HCT116 (cell line): ENCODE data around the gene MINK1. TPM values are rescaled to one million over a fixed set of nuclear protein-coding genes. Genes with fewer than 3 reads are reported as not detected.
"Not testable (repeated sequence)": the region's sequence is repeated elsewhere in the genome, so short reads cannot be mapped to it uniquely, and the experiment has no call there.

Experiments used
- ATAC-seq: fragments of 200-7000 bp; cut with Tn5 transposase; 2 replicates; pipeline ENCODE4 v1.9.1; 2020; ENCODE audit warnings: mild to moderate bottlenecking, moderate library complexity
- BruUV-seq: library from RNA; stranded (reverse); fragments of 400-500 nt; replicated peaks from 2 replicates; lab custom pipeline; 2021; lab: Mats Ljungman, UMichigan
- CTCF ChIA-PET: fragments of 300-600 bp; sonication (Branson Sonifier 250); formaldehyde crosslinking; loops from one replicate; lab custom pipeline; 2021; ENCODE audit warnings: antibody characterized with exemption; lab: Charles Lee
- POLR2A ChIA-PET: fragments of 300-600, 350-600 bp; sonication (Branson Sonifier 250); formaldehyde crosslinking; loops from one replicate; lab custom pipeline; 2021; ENCODE audit warnings: antibody characterized with exemption; lab: Charles Lee
- RAD21 ChIA-PET, 2 experiments: fragments of 300-600 bp; sonication (Branson Sonifier 250); formaldehyde crosslinking; loops; one replicate each; lab custom pipeline; 2023; ENCODE audit warnings: low total read pairs in 2 of 2; ENCODE audit not compliant: uncharacterized antibody in 2 of 2, unreplicated experiment in 2 of 2, low non-redundant PET in 1 of 2; lab: Charles Lee
- DNase-seq: peaks from one replicate; pipeline ENCODE4 v3.0.0-alpha.2; 2010; ENCODE audit warnings: low read depth, low spot score
- H2AFZ ChIP-seq: fragments of 200-600 bp; shearing (Covaris generic), sonication (generic); 2 replicates; pipeline ENCODE4 v1.6.1; 2017; ENCODE audit warnings: low read depth, mixed run types, mixed read lengths, antibody characterized with exemption, low read length; ENCODE audit not compliant: poor library complexity, severe bottlenecking
- H3K27ac ChIP-seq: 2 replicates; pipeline ENCODE4 v1.5.1; 2012; ENCODE audit warnings: low read depth, low read length
- H3K27me3 ChIP-seq: fragments of 200-600 bp; sonication (generic); 2 replicates; pipeline ENCODE4 v1.6.1; 2016; ENCODE audit warnings: mixed run types, low read length, mixed read lengths; ENCODE audit not compliant: insufficient read depth
- H3K36me3 ChIP-seq, 2 experiments: fragments of 200-500 bp in 1 of 2; fragments of 200-600 bp in 1 of 2; sonication (Bioruptor generic) in 1 of 2; sonication (generic) in 1 of 2; 2 replicates each; pipeline versions ENCODE4 v1.5.1 to v1.6.1; 2014 to 2016; ENCODE audit warnings: low read length in 2 of 2, inconsistent platforms in 1 of 2, mixed read lengths in 1 of 2, mixed run types in 1 of 2; ENCODE audit not compliant: insufficient read depth in 2 of 2, control insufficient read depth in 1 of 2
- H3K4me1 ChIP-seq, 2 experiments: fragments of 200-600 bp in 1 of 2; sonication (generic) in 1 of 2; 2 replicates each; pipeline versions ENCODE4 v1.5.1 to v1.6.1; 2012 to 2017; ENCODE audit warnings: low read length in 2 of 2, inconsistent platforms in 1 of 2, mild to moderate bottlenecking in 1 of 2, mixed read lengths in 1 of 2, mixed run types in 1 of 2, moderate library complexity in 1 of 2; ENCODE audit not compliant: insufficient read depth in 2 of 2, control insufficient read depth in 1 of 2
- H3K4me2 ChIP-seq: fragments of 200-600 bp; sonication (generic); 2 replicates; pipeline ENCODE4 v1.6.1; 2017; ENCODE audit warnings: mixed run types, low read length, mixed read lengths
- H3K4me3 ChIP-seq, 2 experiments: fragments of 200-600 bp in 1 of 2; sonication (generic) in 1 of 2; replicated peaks in 1 of 2; 2 replicates each; pipeline ENCODE4 v1.5.1; 2011 to 2016; ENCODE audit warnings: low read length in 2 of 2, control low read depth in 1 of 2, low read depth in 1 of 2, mild to moderate bottlenecking in 1 of 2, mixed read lengths in 1 of 2, mixed run types in 1 of 2
- H3K79me2 ChIP-seq: fragments of 200-600 bp; sonication (generic); 2 replicates; pipeline ENCODE4 v1.6.1; 2017; ENCODE audit warnings: mild to moderate bottlenecking, mixed run types, low read length, moderate library complexity, mixed read lengths; ENCODE audit not compliant: insufficient read depth
- H3K9ac ChIP-seq: fragments of 200-600 bp; sonication (generic); 2 replicates; pipeline ENCODE4 v1.6.1; 2016; ENCODE audit warnings: low read length, mixed read lengths
- H3K9me2 ChIP-seq: fragments of 200-600 bp; sonication (generic), shearing (Covaris generic); 2 replicates; pipeline ENCODE4 v1.6.1; 2017; ENCODE audit warnings: mixed run types, mild to moderate bottlenecking, moderate library complexity; ENCODE audit not compliant: insufficient read depth
- H3K9me3 ChIP-seq, 2 experiments: fragments of 200-500 bp in 1 of 2; fragments of 200-600 bp in 1 of 2; sonication (Bioruptor generic) in 1 of 2; sonication (generic) in 1 of 2; 2 replicates each; pipeline ENCODE4 v1.6.1; 2014 to 2017; ENCODE audit warnings: low read length in 2 of 2, mixed read lengths in 2 of 2, inconsistent platforms in 1 of 2, low read depth in 1 of 2, mild to moderate bottlenecking in 1 of 2, mixed run types in 1 of 2, moderate library complexity in 1 of 2; ENCODE audit not compliant: control insufficient read depth in 1 of 2, insufficient read depth in 1 of 2
- H4K20me1 ChIP-seq: fragments of 200-600 bp; sonication (generic), shearing (Covaris generic); 2 replicates; pipeline ENCODE4 v1.6.1; 2017; ENCODE audit warnings: mixed run types, mild to moderate bottlenecking, moderate library complexity; ENCODE audit not compliant: insufficient read depth
- CTCF ChIP-seq, 3 experiments: fragments of 200-600 bp in 1 of 3; sonication (generic) in 1 of 3; IDR thresholded peaks in 2 of 3; conservative IDR thresholded peaks in 1 of 3; 2 replicates each; pipeline ENCODE4 v1.5.1; 2012 to 2017; ENCODE audit warnings: low read depth in 2 of 3, low read length in 2 of 3, antibody characterized with exemption in 1 of 3, borderline replicate concordance in 1 of 3, control low read depth in 1 of 3, mild to moderate bottlenecking in 1 of 3, mixed read lengths in 1 of 3, mixed run types in 1 of 3, moderate library complexity in 1 of 3; ENCODE audit not compliant: insufficient read depth in 1 of 3
- EZH2 ChIP-seq: fragments of 200-600 bp; sonication (generic); IDR thresholded peaks from 2 replicates; pipeline ENCODE4 v1.6.1; 2017; ENCODE audit warnings: antibody characterized with exemption, mixed run types
- FOSL1 ChIP-seq: IDR thresholded peaks from 2 replicates; pipeline ENCODE4 v1.6.1; 2012; ENCODE audit warnings: low read depth
- MAX ChIP-seq: IDR thresholded peaks from 2 replicates; pipeline ENCODE4 v1.6.1; 2012
- POLR2A ChIP-seq: IDR thresholded peaks from 2 replicates; pipeline ENCODE4 v1.7.0; 2011; ENCODE audit warnings: borderline replicate concordance; ENCODE audit not compliant: insufficient read depth, insufficient read length; ENCODE audit errors: extremely low read depth
- POLR2AphosphoS5 ChIP-seq: IDR thresholded peaks from 2 replicates; pipeline ENCODE4 v1.6.1; 2011; ENCODE audit warnings: mild to moderate bottlenecking, low read depth, low read length, moderate library complexity
- SIN3A ChIP-seq: IDR thresholded peaks from 2 replicates; pipeline ENCODE4 v1.6.1; 2012; ENCODE audit warnings: low read depth
- SRF ChIP-seq: IDR thresholded peaks from 2 replicates; pipeline ENCODE4 v1.6.1; 2012; ENCODE audit warnings: low read depth
- YY1 ChIP-seq: IDR thresholded peaks from 2 replicates; pipeline ENCODE4 v1.6.1; 2011; ENCODE audit warnings: low read length, low read depth, moderate library complexity, mild to moderate bottlenecking; ENCODE audit not compliant: insufficient replicate concordance; ENCODE audit errors: extremely low read depth
- ZFX ChIP-seq: fragments of 450-650 bp; IDR thresholded peaks from 2 replicates; pipeline ENCODE4 v1.6.1; 2017
- ZNF274 ChIP-seq: fragments of 200-500 bp; sonication (Bioruptor generic); IDR thresholded peaks from 2 replicates; pipeline ENCODE4 v1.6.1; 2014; ENCODE audit warnings: mild to moderate bottlenecking, low read depth, low read length, inconsistent platforms
- intact Hi-C: fragments of 100-400 bp; cut with micrococcal nuclease; formaldehyde crosslinking; loops from 2 replicates; pipeline ENCODE4 v1.10.0; 2022
- total RNA-seq: library from RNA; stranded (reverse); gene quantifications from one replicate; pipeline ENCODE4 v1.2.1, GENCODE V29; 2021; ENCODE audit not compliant: unreplicated experiment

The MINK1 gene
- total RNA-seq, 1 experiment from 2014 or later, result 85.2 TPM

GRCh38 chr17:4906642-4907041 lies 73.5 kb downstream of the MINK1 start:
- H3K79me2 ChIP-seq, H3K27me3 ChIP-seq, H3K27ac ChIP-seq, CTCF ChIA-PET, H2AFZ ChIP-seq, H3K9me3 ChIP-seq, DNase-seq, H3K9ac ChIP-seq, ATAC-seq, POLR2A ChIA-PET, H3K4me3 ChIP-seq, intact Hi-C loops, H3K9me2 ChIP-seq, H4K20me1 ChIP-seq, RAD21 ChIA-PET, H3K4me2 ChIP-seq, H3K36me3 ChIP-seq, BruUV-seq: not testable (repeated sequence)
- H3K4me1 ChIP-seq, result peaks cover 15 to 31% of the 10 kb centered on the region in 2 experiments

GRCh38 chr17:4908301-4908700 lies 75.2 kb downstream of the MINK1 start:
- TF ChIP-seq POLR2AphosphoS5, result no peak
- TF ChIP-seq ZFX, result no peak
- TF ChIP-seq SRF, result no peak
- TF ChIP-seq FOSL1, result no peak
- no peak for TF ChIP-seq YY1
- no peak for TF ChIP-seq MAX
- no peak for TF ChIP-seq POLR2A
- no peak for TF ChIP-seq ZNF274
- TF ChIP-seq CTCF (IDR thresholded peaks at IDR 0.05 in 2 of 3, conservative IDR thresholded peaks at IDR 0.05 in 1 of 3; ENCODE audit: borderline replicate concordance in 1 of 3, insufficient read depth in 1 of 3, low read depth in 2 of 3, low read length in 2 of 3), result no peak
- TF ChIP-seq SIN3A, result no peak
- TF ChIP-seq EZH2, result no peak
- TF ChIP-seq, all 23 proteins: peak for 0
- RAD21 ChIA-PET, result interaction anchor here (1.8 kb wide), 2 partner anchors 59 to 154 kb away, joined by 8 to 9 read pairs; partner anchors contain the start of gene SPAG7 (in 1 of the 2)
- no peaks in the 10 kb centered on the region for H3K36me3 ChIP-seq
- no peaks in the 10 kb centered on the region for H4K20me1 ChIP-seq
- no peaks in the 10 kb centered on the region for H3K9me2 ChIP-seq
- no peak for ATAC-seq
- H3K9me3 ChIP-seq, result no peaks in the 10 kb centered on the region
- H3K27ac ChIP-seq, result no peak overlapping the region
- no peaks in the 10 kb centered on the region for H3K27me3 ChIP-seq
- no peaks in the 10 kb centered on the region for H3K79me2 ChIP-seq
- no peak for DNase-seq
- CTCF ChIA-PET, result interaction anchor here (0.6 to 3.0 kb wide), 7 partner anchors 9 to 176 kb away, joined by 3 to 15 read pairs (median 5); partner anchors contain the start of genes MED11, RNF167, SLC25A11 and SPAG7
- no peak overlapping the region for H3K4me2 ChIP-seq
- H3K4me1 ChIP-seq, result peaks cover 7 to 22% of the 10 kb centered on the region in 2 experiments
- no peak overlapping the region for H2AFZ ChIP-seq
- intact Hi-C loops, result loop anchor here (2.0 kb wide), 1 partner anchor 78 kb away; the partner anchor contains the start of gene CAMTA2
- POLR2A ChIA-PET, result interaction anchor here (1.1 kb wide), 1 partner anchor 38 kb away, joined by 4 read pairs; no protein-coding TSS in a partner anchor
- no peak overlapping the region for H3K9ac ChIP-seq
- BruUV-seq, result no TSS peak
- H3K4me3 ChIP-seq, result no peak overlapping the region
